Measurements from ENCODE around the gene MAG.
A peak's percentile ranks its signal among the peaks of the same experiment; 100 is the strongest.

MAG gene

DNA sequence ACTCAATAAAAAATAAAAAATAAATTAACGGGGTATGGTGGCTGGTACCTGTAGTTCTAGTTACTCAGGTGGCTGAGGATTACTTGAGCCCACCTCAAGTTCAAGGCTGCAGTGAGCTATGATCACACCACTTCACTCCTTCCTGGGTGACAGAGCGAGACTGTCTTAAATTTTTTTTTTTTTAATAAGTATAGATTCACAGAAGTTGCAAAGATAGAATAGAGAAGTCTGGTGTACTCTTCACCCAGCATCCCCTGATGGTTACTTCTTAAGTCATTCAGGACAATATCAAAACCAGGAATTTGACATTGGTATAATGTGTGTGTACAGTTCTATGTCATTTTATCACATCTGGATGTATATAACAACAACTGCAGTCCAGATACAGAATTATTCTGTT lies 29.3 kb downstream of the MAG start:
- no peak for DNase-seq

DNA sequence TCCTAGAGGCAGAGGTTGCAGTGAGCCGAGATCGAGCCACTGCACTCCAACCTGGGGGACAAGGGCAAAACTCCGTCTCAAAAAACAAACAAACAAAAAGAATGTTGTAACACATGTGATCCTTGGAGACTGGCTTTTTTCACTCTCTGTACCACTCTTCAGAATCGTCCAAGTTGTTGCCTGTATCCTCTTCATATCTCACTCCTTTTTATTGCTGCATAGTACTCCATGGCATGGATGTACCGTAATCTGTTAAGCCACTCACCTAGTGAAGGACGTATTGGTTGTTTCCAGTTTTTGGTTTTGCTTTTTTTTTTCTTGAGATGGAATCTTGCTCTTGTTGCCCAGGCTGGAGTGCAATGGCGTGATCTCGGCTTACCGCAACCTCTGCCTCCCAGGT lies 30.1 kb downstream of the MAG start:
- DNase-seq: no peak

DNA sequence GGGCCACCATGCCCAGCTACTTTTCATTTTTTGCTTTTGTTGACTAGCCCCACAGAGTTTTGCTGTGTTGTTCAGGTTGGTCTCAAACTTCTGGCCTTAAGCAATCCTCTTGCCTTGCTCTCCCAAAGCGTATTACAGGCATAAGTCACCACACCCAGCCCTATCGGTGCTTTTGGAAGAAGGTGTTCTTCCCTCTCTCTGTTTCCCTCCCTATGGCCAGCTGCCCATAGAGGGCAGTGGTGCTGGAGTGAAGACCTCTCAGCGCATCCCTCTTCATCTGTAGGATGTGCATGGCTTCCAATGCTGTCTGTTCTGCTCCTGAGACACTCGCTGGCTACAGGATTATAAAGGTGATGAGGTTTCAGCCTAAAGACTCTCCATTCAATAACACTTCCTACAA lies 35.7 kb downstream of the MAG start:
- no peak for DNase-seq

DNA sequence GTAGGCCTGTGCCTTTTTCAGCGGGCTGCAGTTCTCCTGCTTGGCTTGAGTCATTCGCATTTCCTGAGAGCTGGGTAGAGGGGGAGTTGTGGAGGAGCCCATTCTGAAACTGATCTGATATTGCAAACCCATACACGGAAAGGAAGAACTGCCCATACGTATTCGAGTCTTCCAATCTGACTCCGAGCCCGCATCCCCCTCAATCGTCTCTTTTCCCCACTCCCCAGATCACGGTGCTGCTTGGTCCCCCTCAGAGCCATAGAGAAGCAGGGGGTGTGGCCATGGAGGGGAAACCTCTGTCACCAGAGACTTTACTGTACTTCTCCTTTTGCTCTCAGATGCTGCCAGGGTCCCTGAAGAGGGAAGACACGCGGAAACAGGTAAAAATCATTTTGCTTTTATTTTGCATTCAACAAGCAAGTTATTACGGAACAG lies 36.9 kb downstream of the MAG start, which contains the start of gene CD22:
Gene CD22, plus strand, starts transcription at position 337 of the 435 bp plus-strand sequence. CDS start 2,854 bp downstream, outside the sequence.
- no peak for DNase-seq

DNA sequence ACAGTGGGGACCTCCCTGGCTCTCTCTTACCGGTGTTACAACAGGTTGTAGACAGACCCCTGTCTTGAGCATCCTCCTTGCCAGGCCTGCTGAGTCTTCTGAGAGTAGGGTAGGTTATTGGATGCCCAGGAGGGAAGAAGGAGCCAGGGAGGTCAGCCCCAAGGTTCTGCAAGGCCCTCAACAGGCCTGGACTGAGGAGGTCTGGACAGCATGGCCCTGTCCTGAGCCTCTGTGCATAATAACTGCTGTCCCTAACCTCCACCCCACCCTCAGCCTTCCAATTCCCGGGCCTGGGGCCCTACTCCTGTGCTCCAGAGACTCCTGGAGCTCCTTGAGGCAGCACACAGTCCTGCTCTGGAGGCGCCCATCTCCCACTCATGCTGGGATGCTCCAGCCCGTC lies 37.4 kb downstream of the MAG start:
- no peak for DNase-seq

DNA sequence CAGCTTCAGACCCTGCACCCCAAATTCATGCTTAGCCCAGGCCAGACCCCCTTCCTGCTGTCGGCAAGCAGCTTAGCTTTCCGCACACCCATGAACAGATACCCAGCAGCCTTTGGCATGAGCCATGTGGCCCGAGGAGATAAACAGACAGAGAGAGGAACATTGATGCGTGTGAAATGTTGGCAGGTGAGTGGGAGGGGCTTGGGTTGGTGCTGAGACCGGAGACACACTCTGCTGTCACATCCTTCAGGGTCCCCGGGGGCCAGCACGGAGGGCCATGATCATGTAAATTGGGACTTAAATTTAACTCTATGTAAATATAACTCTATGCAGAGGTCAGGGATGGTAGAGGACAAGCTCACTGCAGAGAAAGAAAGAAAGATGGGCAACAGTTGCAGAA lies 38.5 kb downstream of the MAG start:
- no peak for DNase-seq

DNA sequence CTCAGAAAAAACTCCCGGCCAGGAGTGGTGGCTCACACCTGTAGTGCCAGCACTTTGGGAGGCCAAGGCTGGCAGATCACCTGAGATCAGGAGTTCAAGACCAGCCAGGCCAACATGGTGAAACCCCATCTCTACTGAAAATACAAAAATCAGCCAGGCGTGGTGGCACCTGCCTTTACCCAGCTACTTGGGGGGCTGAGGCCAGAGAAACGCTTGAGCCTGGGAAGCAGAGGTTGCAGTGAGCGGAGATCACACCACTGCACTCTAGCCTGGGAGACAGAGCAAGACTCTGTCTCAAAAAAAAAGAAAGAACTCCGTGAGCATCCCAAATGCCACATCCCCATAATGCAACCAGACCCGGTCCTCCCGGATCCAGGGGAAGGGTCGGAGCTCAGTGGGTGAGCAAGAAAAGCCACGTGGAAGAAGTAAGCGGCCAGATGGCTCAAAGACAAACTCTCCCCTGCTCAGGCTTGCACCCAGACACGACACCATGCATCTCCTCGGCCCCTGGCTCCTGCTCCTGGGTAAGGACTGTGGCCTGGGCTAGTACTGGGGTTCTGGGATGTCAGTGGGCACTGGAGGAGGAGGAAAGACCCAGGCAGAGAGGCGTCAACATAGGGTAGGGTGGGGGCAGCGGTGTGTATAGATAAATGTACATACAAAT lies 39.7 kb downstream of the MAG start:
- DNase-seq: no peak

DNA sequence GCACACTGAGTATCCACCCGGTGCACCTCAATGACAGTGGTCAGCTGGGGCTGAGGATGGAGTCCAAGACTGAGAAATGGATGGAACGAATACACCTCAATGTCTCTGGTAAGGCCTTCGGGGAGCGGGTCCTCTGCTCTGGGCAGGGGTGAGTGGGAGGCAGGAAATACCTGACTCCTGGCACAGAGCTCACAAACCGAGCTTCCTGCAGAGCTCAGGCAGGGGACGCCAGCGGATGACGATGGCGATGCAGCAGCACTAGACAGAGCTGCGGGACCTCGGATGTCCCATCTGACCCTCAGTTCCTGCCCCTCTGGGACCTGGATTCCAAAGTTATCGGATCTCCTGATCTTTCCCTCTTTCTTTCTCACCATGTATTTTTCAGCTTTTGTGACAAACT lies 40.9 kb downstream of the MAG start:
- DNase-seq: peak; percentile 58

DNA sequence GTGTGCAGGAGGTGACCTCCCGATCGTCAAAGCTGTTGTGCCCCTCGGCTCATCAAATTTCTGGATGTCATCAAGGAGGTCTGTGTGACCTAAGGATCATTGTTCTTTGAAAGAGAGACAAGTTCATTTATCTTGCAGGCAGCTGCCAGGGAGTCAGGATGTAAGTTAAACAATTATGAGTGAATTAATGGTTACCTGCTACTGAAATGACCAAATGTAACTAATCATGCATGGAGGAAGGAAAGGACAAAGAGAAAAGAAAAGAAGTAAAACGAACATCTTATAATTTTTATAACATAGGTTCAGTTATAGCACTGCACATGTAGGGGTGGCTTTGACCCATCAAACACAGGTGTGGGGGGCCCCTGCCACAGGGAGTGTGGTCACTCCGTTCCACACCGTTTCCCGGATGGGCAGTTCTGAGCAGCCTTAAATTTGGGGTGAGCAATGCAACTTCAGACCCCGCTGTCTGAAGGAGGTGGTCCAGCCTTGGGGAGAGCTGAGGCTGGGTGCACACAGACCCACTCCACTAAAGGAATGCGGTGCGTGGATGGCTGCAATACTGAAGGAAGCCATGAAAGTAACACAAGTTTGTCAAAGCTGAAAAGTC lies 42.3 kb downstream of the MAG start:
- no peak for DNase-seq

DNA sequence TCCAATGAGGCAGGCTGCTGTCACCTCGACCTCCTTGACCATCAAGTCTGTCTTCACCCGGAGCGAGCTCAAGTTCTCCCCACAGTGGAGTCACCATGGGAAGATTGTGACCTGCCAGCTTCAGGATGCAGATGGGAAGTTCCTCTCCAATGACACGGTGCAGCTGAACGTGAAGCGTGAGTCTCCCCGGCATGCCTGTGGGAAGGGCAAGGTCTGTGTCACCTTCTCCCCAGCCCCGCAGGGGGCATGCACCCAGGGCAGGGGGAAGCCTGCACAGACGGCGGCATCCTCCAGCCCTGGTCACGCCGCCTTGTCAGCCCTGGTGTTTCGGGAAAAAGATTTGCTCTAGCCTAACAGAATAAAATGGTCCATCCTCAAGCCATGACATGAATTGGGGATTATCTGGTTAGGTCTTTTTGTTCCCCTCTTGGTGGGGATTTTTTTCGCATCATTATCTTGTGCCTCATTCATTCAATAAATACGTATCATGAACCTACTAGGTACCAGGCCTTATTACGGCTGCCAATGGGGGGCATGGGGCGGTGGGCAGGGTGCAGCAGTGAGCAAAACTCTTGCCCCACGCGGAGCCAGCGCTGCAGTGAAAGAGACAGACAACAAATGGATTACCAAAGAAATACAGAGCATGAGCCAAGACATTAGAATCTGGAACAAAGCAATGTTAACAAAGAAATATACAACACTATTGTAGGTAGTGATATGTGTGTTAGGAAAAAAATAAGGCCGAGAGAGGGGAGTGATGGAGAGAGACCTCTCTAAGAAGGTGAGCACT lies 44.4 kb downstream of the MAG start:
- no peak for DNase-seq

DNA sequence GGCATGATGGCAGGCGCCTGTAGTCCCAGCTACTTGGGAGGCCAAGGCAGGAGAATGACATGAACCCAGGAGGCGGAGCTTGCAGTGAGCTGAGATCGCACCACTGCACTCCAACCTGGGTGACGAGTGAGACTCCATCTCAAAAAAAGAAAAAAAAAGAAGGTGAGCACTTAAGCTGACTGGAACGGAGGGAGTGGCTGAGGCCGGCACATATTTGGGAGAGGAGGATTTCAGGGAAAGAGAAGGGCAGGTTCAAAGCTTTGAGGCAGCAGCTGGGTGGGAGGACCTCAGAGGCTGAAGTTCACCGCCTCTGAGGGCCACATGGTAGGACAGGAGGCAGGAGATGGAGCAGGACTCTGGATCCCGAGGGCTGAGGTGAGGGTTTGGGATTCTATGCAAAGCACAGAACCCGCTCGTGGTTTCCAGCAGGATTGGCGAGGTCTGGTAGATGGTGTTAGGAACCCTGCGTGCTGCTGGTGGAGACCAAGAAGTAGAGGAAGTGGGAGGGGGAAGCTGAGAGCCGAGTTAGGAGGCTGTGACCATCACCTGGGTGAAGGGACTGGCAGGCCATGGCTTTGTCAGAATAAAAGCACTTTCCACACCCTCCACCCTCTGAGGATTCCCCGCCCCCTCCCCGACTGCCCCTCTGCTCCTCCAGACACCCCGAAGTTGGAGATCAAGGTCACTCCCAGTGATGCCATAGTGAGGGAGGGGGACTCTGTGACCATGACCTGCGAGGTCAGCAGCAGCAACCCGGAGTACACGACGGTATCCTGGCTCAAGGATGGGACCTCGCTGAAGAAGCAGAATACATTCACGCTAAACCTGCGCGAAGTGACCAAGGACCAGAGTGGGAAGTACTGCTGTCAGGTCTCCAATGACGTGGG lies 45.4 kb downstream of the MAG start:
- DNase-seq: no peak

DNA sequence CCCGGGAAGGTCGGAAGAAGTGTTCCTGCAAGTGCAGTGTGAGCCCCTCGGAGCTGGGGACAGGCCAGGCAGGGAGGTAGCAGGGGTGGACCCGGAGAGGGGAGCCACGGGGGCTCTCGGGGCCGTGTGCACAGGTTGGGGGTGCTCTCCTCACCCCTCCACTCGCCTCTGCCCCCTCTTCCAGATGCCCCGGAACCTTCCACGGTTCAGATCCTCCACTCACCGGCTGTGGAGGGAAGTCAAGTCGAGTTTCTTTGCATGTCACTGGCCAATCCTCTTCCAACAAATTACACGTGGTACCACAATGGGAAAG lies 46.0 kb downstream of the MAG start:
- DNase-seq: no peak

DNA sequence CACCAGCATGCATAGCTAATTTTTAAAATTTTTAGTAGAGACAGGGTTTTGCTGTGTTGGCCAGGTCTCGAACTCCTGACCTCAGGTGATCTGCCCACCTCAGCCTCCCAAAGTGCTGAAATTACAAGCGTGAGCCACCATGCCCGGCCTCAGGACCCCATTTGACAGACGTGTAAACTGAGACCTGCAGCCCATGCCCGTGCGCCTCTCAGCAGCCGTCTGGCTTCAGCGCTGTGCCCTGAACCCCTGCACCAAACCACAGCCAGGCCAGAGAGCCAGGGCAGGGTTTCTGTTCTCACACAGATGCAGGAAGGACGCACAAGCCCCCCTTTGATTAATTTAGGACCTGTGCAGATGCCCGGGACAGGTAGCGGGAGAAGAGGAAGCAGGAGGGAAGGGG lies 48.5 kb downstream of the MAG start:
- DNase-seq: no peak

DNA sequence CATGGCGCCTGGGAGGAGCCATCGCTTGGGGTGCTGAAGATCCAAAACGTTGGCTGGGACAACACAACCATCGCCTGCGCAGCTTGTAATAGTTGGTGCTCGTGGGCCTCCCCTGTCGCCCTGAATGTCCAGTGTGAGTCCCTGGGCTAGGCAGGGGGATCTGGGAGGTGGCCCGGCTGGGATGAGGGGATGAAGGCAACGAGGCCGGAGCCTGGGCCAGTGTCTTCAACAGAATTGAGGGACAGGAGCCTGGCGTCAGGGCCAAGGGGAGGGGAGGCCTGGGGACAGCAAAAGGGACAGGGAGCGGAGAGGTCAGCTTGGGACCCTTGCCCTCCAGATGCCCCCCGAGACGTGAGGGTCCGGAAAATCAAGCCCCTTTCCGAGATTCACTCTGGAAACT lies 49.0 kb downstream of the MAG start:
- DNase-seq: no peak

DNA sequence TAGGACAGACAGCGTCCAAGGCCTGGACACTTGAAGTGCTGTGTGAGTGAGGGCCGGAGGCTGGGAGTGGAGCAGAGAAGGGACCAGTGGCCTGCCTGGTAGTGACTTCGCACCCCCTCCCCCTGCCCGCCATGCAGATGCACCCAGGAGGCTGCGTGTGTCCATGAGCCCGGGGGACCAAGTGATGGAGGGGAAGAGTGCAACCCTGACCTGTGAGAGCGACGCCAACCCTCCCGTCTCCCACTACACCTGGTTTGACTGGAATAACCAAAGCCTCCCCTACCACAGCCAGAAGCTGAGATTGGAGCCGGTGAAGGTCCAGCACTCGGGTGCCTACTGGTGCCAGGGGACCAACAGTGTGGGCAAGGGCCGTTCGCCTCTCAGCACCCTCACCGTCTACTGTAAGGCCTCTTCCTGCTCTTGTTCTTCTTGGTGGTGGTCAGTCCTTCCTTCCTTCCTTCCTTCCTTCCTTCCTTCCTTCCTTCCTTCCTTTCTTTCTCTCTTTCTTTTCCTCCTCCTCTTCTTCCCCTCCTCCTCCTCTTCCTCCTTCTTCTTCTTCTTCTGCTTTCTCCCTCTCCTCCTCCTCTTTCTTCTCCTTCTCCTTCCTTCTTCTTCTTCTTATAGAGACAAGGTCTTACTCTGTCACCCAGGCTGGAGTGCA lies 49.7 kb downstream of the MAG start:
- no peak for DNase-seq

DNA sequence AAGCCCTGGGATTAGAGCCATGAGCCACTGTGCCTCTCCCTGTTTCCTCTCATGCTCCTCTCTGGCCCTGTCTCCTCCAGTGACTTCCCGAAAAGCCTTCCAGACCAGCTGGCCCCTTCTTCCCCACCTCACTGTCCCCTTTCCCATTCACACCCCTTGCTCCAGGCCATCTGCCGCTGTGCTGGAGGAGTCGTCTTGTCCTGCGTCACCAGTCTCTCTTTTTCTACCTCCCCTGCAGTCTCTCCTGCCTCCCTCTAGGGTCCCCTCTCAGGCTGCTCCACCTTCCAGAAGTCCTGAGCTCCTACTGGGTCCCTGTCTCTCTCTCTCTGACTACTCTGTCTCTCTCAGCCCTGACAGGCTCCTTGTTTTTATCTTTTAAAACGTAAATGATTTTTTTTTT lies 50.5 kb downstream of the MAG start:
- no peak for DNase-seq

DNA sequence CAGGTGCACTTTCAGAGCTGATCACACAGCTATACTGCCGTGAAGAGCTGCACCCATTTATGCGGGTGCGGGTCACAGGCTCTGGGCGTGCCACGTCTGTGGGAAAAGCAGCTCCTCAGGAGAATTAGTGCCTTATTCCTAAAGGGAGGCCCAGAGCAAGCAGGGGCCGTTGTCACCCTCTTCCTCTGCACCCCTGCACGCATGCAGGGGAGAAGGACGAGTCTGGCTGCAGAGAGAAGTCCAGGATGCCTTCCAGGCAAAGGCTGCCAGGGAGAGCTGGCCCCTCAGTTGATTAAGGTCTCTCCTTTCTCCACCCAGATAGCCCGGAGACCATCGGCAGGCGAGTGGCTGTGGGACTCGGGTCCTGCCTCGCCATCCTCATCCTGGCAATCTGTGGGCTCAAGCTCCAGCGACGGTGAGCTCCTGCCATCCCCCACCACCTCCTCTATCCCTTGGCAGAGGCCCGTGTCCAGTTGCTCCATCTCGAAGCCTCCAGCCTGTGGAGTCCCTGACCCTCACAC lies 52.6 kb downstream of the MAG start:
- DNase-seq: no peak

DNA sequence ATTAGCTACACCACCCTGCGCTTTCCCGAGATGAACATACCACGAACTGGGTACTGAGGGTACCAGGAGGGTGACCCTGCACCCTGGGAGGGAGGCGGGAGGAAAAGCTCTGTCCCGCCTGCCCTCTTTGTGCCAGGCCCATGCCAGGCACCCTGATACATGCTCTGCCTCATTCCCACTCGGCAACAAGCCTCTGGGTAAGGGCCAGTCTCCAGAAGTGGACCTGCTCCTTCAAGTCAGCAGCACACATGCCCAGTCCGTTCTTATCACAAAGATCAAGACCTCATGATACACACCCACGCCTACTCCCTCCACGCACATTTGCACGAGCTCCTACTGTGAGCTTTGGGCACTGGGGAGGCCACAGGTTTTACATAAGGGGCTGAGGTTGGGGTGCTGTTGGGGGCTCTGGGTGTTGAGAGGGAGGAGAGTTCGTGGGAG lies 53.7 kb downstream of the MAG start:
- DNase-seq: no peak

DNA sequence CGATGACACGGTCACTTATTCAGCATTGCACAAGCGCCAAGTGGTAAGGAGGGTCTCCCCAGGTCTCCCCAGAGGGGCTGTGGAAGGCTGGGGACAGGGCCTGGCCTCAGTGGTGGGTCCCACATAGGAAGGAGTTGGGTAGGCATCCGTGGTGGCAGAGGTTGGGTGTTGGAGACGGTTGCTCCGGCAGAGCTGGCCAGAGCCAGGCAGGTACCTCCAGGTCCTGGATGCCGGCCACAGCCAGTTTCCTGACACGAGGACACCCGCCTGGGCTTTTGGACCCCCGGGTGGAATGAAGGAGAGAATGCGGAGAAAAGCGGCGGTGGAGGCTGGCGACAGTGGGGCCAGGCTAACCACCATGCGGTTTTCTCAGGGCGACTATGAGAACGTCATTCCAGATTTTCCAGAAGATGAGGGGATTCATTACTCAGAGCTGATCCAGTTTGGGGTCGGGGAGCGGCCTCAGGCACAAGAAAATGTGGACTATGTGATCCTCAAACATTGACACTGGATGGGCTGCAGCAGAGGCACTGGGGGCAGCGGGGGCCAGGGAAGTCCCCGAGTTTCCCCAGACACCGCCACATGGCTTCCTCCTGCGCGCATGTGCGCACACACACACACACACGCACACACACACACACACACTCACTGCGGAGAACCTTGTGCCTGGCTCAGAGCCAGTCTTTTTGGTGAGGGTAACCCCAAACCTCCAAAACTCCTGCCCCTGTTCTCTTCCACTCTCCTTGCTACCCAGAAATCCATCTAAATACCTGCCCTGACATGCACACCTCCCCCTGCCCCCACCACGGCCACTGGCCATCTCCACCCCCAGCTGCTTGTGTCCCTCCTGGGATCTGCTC lies 54.5 kb downstream of the MAG start:
- DNase-seq: peak; percentile 70

DNA sequence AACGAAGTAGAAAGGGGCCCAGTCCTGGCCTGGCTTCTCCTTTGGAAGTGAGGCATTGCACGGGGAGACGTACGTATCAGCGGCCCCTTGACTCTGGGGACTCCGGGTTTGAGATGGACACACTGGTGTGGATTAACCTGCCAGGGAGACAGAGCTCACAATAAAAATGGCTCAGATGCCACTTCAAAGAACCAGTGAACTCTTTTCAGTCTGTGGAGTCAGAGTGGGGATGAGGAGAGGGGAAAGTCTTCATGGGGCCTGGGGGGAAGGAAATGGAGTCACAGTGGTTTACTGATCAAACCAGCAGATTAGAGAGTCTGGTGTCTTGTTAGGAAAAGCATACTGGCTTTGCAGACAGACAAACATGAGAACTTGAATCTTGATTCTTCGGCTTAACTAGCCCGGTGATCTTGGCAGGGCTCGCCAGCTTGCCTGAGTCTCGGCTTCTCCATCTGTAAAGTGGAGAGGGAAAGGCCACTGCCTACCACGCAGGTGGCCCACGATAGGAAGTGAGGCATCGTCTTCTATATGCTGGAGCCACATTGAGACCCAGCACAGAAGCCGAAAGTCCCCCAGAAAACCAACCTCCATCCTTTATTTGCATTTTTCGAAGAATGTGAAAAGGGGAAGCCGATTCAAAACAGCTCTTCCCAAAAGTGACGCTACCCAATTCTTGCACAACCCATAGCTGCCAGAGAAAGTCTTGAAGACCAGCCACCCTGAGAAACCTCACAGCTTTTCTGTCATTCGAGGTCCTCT lies 55.4 kb downstream of the MAG start, which contains the start of gene FFAR1:
Gene FFAR1, plus strand, starts transcription at position 732 of the 759 bp plus-strand sequence. CDS start 3,650 bp downstream, outside the sequence.
- DNase-seq: peak; percentile 52
